ENCODE measurements around the gene REV1.
"Not testable (repeated sequence)": the region's sequence is repeated elsewhere in the genome, so short reads cannot be mapped to it uniquely, and the experiment has no call there.

REV1 gene

DNA sequence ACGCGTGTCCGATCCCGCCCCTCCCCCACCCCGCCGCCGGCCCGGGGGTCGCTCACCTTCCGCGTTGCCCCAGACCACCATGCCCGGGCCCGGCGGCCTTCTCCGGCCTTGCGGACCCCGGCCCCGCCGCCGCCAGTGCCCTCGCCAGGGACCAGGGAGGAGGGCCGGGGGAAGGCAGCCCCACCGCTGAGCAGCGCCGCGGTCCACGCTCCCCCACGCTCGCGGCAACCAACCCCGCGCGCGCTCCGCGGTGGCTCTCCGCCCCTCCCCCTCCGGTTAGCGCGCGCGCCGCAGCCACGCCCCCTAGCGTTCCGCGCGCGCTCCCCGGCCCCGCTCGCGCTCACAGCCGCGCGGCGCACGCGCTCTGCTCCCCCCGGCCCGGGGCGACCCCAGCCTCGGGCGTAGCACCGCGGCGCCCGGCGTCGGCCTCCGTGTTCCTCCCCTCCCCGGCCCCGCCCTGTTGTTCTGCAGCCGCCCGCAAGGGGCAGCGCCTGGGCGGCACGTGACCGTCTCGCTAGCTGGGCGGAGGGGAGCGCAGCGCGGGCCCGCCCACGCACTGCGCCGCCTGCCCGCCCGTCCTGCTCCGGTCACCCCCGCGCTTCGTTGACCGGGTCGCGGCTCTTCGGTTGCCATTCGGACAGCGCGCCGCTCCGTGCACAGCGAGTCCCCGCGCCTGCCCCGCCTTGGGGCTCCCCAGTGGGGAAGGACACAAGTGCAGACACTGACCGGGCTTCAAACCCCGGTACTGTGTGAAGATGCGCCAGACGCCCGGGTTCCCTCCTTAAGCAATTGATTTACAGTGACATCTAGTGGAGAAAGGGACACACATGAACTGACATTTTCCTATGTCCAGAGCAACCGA is at the start of gene REV1:
TSS of gene REV1 (minus strand) at position 257 of the 862 bp plus-strand sequence. CDS start 25,042 bp downstream, outside the sequence.
- DNase-seq: peak; percentile 94

DNA sequence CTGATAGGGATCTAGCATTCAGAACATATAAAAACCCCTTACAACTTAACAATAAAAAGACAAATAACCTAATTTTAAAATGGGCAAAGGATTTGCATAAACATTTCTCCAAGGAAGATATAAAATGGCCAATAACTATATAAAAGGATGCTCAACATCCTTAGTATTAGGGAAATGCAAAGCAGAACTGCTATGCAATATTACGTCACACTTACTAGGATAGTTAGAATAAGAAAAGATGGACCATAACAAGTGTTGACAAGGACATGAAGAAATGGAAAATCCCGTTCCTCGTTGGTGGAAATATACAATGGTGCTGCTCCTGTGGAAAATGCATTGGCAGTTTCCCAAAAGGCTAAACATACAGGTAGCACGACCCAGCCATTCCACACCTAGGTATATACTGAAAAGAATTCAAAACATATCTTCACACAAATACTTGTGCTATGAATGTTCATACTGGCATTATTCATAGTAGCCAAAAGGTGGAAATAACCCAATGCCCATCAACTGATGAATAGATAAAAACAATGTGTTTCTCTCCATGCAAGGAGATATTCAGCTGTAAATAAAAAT is 48.2 kb upstream of the REV1 start:
- DNase-seq: no peak

DNA sequence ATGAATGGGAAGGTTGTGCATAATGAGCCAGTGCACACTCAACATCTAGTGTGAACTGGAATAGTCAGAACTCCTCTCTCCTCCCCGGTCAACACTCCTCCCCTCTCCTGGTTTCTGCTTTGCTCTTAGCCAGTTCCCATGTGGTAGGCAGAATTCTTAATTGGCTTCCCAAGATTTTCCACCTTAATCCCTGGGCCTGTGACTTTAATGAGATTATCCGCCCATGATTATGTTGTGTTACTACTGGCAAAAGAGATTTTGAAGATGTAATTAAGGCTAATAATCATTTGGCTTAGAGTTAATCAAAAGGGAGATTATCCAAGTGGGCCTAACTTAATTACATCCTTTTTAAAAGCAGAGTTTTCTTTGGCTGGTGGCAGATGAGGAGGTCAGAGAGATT is 34.2 kb upstream of the REV1 start:
- no peak for DNase-seq

DNA sequence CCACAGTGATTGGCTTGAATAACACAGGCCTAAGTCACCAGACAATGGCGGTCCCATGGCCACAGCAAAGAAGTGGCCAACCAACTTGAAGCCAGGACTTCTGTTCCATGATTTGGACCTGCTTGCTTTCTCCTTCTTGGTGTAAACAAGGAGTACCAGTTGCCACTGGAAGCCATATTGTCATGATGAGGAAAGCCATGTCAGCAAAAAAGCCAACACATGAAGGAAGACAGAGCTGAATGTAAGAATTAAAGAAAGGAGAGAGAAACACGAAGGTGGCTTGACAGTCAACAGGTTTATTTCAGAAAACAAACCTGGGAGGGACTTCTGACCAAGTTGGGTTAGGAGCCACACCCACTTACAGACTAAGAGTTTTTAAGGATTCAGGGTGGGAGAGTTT is 32.3 kb upstream of the REV1 start:
- DNase-seq: no peak

DNA sequence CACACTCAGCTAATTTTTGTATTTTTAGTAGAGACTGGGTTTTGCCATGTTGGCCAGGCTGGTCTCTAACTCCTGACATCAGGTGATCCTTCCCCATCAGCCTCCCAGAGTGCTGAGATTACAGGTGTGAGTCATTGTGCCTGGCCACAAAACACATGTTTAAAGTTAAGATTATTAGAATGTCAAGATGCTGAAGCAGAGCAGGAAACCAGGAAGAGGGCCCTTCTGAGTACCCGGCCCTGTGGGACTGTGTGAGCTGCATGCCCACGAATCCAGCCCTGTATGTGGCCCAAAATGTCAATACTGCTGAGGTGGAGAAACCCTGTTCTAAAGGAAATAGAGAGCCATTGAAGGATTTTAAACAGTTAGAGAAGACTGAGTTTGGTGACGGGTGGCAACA is 31.0 kb upstream of the REV1 start:
- DNase-seq: peak; percentile 7

DNA sequence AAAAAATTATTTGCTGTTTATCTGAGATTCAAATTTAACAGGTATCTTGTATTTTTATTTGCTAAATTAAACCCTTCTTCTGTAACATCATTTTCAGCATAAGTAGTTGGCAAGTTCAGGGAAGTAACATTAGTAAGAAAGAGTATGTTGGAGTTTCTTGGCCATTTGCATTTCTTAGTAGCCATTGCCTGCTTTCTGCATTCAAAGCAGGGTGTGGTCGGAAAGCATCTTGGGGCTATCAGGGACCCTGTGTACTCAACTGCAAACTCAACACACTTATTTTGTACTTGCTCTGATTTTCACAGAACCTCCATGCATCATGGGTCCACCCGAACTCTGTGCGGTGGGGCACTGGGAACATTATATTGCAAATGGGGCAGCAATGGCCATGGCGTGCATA is 30.4 kb upstream of the REV1 start:
- DNase-seq: no peak

DNA sequence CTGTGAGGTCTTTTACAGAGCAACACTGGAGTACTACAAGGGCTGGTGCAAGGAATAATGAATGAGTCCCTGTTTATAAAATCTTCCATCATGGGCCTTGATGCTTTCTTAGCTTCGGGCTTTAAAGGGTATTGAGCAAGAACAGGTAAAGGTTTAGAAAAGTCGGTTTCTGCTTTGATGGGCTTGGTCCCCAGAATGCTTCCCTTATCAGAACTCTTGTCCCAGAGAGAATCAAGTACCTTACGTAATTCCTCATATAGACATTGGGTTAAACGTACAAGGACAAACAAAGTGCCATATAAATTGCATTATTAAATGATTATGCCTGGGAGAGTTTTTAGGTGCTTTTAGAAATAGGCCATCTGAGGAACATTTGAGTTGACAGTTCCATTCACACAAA is 24.5 kb upstream of the REV1 start:
- DNase-seq: no peak

DNA sequence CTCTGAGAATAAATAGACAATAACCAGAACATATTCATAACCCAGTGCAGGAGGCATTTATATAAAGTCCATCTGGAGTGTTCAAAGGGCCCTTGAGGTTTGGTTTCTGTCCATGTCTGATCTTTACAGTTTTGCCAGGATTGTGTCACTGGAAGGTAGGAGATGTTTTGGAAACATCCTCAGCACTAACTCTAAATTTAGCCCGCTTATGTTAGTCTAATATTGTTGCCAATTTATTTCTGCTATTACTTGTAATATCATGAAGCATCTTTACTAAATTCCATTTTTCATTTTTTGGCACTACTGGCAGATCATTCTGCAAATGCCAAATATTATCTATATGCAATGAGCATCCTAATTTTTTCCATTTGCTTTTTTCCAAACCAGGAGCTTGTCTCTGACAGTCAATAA is 22.4 kb upstream of the REV1 start:
- no peak for DNase-seq

DNA sequence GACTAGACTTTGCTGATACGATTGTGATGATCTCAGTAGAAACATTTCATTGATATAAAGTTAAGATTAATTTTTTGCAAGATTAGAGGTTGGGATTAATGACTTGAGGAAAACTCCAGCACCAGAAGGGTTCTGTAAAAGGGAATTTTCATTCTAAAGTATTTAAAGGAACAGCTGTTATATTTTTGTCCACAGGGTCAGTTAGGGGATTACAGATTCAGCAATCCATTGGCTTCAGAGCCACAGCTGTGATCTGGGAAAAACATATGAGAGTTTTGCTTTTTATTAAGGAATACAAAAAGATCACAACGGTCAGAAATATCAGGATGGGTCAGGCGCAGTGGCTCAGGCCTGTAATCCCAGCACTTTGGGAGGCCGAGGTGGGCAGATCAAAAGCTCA is 19.6 kb upstream of the REV1 start:
- DNase-seq: no peak

DNA sequence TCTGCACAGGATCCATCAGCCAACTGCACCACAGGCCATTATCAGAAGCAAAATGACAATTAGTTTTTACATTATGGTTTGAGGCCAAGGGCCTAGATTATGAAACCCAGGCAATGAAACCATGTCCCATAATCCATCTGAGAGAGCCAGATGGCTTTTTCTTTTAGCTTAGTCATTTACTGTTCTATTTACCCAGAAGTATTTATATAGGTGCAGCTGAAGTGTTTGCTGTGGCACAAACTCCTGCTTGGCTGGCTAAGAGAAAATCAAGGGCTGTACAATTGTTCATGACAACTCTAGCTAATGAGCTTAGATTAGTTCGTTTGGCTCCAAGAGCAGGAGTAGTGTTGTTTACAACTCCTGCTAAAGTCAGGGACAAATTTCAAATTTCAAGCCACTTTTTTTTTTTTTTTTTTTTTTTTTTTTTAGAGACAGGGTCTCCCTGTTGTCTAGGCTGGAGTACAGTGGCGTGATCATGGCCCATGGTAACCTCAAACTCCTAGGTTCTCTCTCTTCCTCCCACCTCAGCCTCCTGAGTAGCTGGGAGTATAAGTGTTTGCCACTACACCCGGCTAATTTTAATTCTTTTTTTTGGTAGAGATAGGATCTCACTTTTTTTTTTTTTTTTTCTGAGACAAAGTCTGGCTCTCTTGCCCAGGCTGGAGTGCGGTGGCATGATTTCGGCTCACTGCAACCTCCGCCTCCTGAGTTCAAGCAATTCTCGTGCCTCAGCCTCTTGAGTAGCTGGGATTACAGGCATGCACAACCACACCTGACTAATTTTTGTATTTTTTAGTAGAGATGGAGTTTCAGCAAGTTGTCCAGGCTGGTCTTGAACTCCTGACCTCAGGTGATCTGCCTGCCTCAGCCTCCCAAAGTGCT is 18.4 kb upstream of the REV1 start:
- DNase-seq: no peak

DNA sequence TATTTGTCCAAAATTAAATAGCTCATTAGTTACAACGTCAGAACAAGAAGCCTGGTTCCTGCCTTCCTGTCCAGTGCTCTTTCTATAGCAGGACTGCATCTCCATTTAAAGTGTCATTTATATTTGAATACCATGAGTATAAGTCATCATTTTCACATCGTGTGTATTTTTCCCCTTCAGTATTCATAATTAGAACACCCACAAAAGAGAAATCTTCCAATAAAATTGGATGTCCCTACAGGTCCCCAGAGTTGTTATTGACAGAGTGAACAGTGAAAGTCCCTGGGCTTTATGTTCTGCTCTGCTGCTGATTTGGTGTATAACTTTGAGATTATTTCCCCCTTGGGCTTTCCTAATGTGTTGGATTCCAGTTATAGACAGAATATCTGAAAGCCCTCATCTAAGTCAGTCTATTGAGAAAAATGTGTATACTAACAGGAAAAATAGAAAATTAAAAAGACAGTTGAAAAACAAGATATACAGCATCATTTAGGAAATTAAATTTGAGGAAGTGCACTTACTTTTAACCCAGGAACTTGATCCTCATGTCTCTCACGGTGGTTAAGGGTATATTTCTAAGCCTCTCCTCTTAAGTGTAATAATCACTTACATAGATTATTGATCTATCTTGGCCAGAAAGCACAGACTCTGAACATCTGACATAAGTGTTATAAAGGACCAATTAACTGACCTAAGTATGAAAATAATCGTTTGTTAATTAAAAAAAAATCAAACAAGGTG is 15.2 kb upstream of the REV1 start:
- no peak for DNase-seq

DNA sequence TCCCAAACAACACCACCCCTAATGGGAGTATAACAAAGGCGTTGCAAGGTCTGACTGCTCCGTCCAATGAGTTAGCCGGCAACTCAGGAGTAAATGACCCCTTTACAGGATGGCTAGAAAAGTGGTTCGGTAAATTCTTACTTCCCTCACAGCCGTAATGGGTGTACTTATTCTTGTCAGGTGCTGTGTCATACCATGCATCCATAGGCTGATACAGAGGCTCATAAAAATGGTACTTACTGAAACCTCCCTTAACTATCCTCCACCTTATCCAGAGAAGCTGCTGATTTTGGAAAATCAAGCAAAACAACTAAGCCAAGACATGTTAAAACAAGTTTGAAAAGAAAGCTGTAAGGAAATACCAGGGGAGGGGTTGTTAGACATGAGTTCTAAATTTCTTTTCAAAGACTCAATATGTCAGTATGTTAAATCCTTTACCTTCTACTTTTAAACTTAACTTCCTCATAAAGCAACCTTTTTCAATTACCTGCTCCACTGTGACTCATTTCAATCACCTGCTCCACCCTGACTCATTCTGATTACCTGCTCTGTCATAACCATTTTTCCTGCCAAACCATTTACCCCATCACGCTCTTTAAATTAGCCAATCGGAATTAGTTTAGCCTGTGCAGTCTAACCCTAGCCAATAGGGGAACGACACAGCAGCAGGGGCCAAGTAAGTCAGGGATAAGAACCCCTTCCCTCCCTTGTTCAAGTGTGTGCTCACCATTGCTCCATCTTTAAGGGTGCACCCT is 14.0 kb upstream of the REV1 start:
- not testable (repeated sequence) for DNase-seq

DNA sequence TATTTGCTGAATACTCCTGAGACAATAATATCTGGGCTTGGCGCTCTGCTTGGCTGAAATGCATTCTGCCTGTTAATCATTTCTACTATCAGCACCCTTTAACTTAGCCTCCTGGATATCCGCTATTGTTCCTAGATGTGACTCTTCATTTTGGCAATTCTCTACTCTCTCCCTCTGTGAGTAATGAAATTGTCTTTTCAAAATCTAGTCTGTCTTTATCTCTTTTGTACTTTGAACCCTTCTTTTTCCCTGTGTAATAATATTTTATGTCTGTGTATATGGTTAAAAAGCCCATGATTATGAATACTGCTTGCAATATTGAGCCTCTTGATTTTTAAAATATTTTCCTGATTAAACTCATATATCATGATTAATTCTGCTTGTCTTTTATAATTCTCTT is 6.2 kb upstream of the REV1 start:
- DNase-seq: no peak

DNA sequence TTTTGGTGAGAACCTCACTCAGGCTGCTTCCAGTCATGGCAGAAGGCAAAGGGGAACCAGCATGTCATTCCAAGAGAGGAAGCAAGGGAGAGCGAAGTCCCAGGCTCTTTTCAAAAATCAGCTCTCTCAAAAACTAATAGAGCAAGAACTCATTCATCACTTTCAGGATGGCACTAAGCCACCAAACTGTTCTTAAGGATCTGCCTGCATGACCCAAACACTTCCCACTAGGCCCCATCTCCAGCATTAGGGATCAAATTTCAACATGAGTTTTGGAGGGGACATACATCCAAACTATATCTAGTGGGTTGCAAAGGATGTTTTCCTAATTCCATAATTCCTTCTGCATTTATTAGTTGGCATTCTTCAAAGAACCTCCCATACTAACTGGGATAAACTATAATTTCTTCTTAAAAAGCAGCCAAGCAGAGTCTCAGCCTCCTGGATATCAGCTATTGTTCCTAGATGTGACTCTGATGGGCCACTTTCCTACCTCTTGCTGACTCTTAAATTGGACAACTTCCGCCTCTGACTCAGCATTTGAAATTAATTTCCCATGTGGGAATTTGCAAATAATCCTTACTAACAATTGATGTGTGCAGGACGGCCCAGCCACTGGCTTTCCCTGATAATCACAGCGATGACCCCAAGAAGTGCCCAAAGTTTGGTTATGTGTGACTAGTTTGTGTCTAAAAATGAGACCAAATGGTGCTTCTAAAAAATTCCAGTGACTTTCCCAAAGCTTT is 5.5 kb upstream of the REV1 start:
- no peak for DNase-seq

DNA sequence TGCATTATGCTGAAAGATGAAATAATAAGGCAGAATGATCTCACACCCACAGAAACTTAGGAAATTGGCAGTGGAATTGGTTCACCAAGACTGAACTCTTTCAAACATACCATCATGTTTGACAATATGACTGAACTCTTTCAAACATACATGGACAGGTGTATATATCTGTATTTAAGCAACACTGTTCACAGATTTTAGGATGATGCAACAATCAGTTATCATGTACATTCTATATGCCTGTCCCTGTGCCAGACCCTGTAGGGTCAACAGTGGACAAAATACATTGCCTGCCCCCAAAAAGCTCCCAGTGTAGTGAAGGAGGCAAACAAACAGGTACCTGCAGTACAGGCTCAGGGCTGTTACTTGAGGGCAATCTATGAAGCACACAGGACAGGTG is 2.9 kb upstream of the REV1 start:
- DNase-seq: no peak

DNA sequence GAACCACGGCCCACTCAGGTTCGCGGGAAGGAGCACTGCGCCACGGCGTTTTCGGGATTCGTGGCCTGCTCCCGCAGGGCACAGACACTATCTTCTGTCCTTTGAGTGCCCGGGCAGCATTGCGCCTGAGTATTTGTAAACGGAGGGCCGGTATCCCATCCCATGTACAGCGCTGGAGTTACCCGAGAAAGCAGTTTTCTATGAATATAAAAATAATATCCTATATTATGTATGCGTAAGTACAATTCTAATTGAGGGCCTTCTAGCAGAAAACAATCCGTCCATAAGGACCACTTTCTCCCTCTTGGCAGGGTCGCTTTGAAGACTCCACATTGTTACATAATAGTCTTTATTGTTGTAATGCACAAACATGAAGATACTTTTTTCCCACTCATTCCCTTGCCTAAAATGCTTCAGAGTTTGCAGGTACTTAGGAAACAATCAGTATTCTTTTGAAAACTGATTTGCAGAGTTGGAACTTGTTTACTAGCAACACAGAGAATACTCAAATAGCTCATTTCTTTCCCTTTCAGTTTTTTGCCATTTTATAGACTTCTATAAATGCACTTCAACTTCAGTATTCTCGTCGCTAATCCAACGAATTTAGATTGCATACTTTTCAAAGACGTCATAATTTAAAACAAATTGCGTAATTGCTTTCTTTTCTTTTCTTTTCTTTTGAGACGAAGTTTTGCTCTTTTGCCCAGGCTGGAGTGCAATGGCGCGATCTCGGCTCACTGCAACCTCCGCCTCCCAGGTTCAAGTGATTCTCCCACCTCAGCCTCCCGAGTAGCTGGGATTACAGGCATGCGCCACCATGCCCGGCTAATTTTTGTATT is 1.0 kb upstream of the REV1 start:
- DNase-seq: no peak

DNA sequence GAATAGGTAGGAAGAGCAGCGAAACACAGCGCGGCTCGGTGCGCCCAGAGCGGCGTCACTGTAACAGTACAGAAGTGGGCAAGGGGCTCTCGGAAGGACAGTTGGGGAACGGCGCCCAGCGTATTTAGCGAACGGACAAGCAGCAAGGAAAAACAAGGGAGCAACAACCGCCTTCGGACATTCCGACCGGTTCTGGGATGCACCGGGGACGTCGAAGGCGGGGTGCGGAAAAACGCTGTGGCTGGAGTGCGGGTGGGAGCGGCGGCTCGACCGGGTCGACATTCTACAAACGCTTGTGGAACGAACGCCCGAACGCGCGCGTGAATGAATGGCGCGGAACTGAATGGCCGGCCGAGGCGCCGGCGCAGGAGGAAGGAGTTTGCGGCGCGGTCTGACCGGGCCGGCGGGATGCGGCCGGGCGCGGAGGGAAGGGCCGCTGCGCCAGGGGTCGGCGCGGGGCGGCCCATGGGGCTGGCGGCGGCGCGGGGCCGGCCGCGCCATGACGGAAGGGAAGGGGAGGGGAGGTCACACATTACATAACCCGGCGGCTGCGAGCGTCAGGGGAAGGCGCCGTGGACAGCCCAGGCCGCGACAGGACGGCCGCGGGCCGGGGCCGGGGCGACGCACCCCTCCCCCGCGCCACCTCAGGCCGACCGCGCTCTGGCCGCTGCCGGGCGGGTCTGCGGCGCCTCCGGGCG is 605 bp downstream of the REV1 start:
- DNase-seq: peak; percentile 38

DNA sequence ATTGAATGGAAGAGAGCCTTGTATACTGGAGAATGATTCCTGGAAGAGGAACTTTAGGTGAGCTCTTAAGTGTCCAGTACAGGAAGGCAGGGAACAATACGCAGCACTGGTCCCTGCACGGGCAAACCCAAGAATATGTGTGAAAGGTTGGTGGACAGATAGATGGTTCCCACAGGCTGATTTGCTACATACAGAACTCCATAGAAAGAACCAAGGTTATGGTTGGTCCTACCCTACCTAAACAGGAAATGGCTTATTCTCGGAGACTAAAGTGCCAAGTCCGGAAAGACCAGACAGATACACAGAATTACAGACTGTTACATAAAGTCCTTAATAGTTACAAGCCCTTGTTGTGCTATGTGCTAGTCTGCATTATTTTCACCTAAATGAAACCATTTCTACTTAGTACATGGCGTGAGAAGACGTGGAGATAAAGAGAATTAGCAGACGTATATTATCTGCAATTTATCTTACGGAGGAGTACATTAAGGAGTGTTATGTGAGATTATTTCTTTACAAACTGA is 1.2 kb downstream of the REV1 start:
- DNase-seq: peak; percentile 19

DNA sequence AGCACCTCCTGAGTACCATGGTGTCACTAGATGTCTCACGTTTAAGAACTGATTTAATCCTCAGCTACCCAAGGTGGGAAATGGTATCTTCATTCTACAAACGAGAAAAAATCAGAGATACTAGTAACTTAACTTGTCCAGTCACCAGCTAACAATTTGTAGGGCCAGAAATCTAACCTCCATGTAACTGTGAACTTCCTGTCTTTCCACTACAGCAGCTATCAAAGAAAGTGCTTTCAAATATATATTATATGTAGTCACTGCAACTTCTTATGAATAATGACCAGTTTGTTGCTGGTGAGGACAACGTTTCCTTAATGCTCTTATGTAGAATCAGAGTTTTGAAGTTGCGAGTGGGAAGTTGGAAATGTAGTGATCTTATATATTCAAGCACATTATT is 1.9 kb downstream of the REV1 start:
- DNase-seq: no peak

DNA sequence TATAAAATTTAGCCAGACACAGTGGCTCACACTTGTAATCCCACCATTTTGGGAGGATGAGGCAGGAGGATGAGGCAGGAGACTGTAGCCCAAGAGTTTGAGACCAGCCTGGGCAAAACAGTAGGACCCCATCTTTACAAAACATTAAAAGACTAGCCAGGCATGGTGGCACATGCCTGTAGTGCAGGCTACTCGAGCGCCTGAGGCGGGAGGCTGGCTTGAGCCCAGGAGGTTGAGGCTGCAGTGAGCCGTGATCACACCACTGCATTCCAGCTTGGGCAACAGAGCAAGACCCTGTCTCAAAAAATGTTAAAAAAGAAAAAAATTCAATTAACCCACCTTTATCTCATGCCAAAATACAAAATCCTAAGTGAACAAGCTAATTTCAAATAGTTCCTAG is 4.0 kb downstream of the REV1 start:
- DNase-seq: no peak

Data from fibroblast of skin of right quadriceps (primary cell).